ENCODE measurements around the gene BLVRB. TPM values are rescaled to one million over a fixed set of nuclear protein-coding genes. Genes with fewer than 3 reads are reported as not detected.
"Not testable (repeated sequence)": the region's sequence is repeated elsewhere in the genome, so short reads cannot be mapped to it uniquely, and the experiment has no call there.

The BLVRB gene
- total RNA-seq, 1 donor from 2014 or later = 117 TPM

DNA sequence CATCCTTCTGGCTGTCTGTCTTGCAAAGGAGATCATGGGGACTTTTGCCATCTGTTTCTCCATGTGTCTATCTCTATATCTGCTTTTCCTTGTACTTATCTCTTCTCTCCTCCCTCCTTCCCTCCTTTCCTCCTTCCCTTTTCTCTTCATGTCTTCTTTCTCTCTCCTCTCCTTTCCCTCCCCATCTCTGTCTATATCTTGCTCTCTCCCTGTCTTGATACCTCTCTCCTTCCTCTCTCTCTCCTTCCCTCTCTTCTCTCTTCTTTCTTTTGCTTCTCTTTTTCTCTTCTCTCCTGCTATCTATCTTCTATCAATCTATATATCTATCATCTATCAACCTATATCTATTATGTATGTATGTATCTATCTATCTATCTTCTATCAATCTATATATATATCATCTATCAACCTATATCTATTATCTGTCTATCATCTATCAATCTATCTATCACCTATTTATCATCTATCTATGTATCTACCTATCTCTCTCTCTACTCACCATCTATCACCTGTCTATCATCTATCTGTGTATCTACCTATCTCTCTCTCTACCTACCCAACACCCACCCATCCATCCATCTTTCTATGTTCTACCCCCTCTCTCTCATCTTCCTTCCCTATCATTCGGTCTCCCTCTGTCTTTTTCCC lies 28.8 kb upstream of the BLVRB start:
- intact Hi-C loops (cut with DNase I) = no loop called here
- DNase-seq (no peak), ATAC-seq (ENCODE audit: poor library complexity) (no peak)

DNA sequence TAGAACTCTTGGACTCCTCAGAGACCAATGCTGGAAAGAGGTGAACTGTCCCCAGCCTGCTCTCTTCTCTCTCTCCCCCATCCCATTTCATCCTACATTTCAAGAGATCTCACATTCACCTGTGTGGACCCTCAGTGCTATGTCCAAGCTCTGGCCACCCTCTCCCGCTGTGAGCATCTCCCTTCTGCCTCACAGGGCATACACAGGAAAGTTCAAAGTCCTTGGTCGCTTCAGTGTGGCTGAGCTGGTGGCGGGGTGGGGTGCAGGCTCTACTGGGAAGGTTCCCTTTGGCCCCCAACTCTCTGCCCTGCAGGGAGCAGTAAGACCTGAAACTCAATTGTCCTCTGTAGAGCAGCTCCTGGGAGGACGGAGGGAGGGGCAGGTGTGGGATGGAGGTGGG lies 28.2 kb upstream of the BLVRB start:
- ATAC-seq (ENCODE audit: poor library complexity) (no peak), DNase-seq (no peak)
- intact Hi-C loops (cut with DNase I) = no loop called here

GRCh38 chr19:40492274-40492673 lies 26.7 kb upstream of the BLVRB start:
- intact Hi-C loops (cut with DNase I) = no loop called here
- no peak for DNase-seq
- ATAC-seq (ENCODE audit: poor library complexity) = no peak

DNA sequence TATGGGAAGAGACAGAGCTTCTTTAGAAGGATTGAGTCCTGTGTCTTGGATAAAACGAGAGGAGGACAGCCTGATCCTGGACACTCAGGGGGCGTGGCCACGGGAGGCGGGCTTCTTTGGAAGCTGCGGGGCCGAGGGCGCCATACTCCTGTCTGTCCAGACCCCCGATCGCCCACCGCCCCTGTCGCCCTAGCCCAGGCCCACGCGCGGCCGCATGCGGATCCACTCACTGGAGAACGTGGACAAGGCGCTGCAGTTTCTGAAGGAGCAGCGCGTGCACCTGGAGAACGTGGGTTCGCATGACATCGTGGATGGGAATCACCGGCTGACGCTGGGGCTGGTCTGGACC lies 24.3 kb upstream of the BLVRB start:
- ATAC-seq (ENCODE audit: poor library complexity) (no peak), DNase-seq (no peak)
- intact Hi-C loops (cut with DNase I) = no loop called here

DNA sequence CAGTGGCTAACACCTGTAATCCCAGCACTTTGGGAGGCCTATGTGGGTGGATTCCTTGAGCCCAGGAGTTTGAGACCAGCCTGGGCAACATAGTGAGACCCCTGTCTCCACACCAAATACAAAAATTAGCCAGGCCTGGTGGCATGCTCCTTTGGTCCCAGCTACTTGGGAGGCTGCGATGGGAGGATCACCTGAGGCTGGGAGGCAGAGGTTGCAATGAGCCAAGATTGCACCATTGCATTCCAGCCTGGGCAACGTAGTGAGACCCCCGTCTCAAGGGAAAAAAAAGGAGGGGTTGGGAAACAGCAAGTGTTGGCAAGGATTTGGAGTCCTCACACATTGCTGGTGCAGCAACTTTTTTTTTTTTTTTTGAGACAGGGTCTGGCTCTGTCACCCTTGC lies 20.5 kb upstream of the BLVRB start:
- intact Hi-C loops (cut with DNase I) = no loop called here
- ATAC-seq (ENCODE audit: poor library complexity) = no peak
- no peak for DNase-seq

- DNase-seq; intact Hi-C loops (cut with DNase I); ATAC-seq (ENCODE audit: poor library complexity): not testable (repeated sequence)
Observed at GRCh38 chr19:40475878-40476644, 10.5 kb upstream of the BLVRB start.

DNA sequence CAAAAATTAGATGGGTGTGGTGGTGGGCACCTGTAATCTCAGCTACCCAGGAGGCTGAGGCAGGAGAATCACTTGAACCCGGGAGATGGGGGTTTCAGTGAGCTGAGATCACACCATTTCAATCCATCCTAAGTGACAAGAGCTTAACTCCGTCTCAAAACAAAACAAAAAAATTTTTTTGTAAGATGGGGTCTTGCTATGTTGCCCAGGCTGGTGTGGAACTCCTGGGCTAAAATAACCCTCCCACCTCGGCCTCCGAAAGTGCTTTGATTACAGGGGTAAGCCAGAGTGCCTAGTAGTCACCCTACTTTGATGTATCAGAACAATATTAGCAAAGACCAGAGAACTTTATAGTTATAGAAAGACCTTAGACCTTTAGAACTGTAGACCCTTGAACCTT lies 9.2 kb upstream of the BLVRB start:
- ATAC-seq (ENCODE audit: poor library complexity) (no peak), DNase-seq (no peak)
- intact Hi-C loops (cut with DNase I) = no loop called here

GRCh38 chr19:40472516-40472915 lies 7.0 kb upstream of the BLVRB start:
- intact Hi-C loops (cut with DNase I) = no loop called here
- no peak for ATAC-seq (ENCODE audit: poor library complexity)
- DNase-seq = peak; percentile 14

GRCh38 chr19:40471111-40471510 lies 5.6 kb upstream of the BLVRB start:
- DNase-seq (peak; percentile 35), ATAC-seq (ENCODE audit: poor library complexity) (no peak)
- intact Hi-C loops (cut with DNase I) = no loop called here

DNA sequence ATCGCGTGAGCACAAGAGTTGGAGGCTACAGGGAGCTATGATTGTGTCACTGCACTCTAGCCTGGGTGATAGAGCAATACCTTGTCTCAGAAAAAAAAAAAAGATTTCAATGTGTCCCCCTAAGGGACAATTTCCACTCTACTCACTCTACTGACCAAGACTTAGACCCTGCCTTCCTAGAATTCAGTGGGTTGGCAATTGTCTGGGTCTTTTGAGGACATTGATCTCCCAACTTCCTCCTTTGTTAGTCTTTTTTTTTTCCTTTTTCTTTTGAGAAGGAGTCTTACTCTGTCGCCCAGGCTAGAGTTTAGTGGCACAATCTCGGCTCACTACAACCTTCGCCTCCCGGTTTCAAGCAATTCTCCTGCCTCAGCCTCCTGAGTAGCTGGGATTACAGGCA lies 3.5 kb upstream of the BLVRB start:
- ATAC-seq (ENCODE audit: poor library complexity) (no peak), DNase-seq (no peak)
- intact Hi-C loops (cut with DNase I) = no loop called here

- peak; percentile 2 for ATAC-seq (ENCODE audit: poor library complexity)
- no peak for DNase-seq
- intact Hi-C loops (cut with DNase I) = no loop called here
Observed at GRCh38 chr19:40466985-40467734, 1.6 kb upstream of the BLVRB start, which contains the start of gene SPTBN4. Gene SPTBN4, plus strand, starts transcription at chr19:40467001. Its CDS starts 5,621 bp downstream, at chr19:40472622.

DNA sequence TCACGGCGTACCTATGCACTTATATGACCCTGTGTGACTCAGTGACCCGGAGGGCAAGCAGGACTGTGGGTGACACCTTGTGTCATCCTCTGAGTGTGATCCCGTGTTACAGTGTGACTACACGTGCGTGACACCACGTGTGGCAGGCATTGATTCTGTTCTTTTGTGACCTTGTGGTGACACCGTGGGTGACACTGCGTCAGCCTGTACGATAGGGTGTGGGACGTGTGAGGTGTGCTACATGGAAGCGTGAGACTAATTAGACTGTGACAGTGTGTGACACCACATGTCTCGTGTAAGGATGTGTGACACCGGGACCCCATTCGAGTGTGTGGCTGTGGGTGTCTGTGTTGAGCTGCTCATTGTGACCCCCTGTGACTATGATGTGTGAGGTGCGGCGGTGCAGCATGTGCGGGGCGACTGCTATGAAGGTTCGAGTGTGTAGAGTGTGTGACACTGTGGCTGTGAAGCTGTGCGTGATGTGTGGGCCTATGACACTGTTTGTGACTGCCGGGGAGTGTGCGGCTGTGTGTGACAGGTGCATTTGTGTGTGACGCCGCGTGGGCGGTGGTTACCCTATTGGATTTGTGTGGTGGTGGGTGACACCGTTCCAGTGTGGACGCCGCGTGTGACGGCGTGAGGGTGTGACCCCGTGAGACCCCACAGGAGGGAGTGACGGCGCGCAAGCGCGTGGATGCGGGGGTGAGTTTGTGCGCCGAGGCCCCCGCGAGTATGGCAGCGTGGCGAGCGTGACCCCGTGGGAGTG lies 857 bp upstream of the BLVRB start:
- DNase-seq (peak; percentile 60), ATAC-seq (ENCODE audit: poor library complexity) (peak; percentile 3)
- intact Hi-C loops (cut with DNase I) = no loop called here

- DNase-seq = no peak
- ATAC-seq (ENCODE audit: poor library complexity) = peak; percentile 32
- intact Hi-C loops (cut with DNase I) = no loop called here
Observed at GRCh38 chr19:40465025-40465556, 454 bp downstream of the BLVRB start.

DNA sequence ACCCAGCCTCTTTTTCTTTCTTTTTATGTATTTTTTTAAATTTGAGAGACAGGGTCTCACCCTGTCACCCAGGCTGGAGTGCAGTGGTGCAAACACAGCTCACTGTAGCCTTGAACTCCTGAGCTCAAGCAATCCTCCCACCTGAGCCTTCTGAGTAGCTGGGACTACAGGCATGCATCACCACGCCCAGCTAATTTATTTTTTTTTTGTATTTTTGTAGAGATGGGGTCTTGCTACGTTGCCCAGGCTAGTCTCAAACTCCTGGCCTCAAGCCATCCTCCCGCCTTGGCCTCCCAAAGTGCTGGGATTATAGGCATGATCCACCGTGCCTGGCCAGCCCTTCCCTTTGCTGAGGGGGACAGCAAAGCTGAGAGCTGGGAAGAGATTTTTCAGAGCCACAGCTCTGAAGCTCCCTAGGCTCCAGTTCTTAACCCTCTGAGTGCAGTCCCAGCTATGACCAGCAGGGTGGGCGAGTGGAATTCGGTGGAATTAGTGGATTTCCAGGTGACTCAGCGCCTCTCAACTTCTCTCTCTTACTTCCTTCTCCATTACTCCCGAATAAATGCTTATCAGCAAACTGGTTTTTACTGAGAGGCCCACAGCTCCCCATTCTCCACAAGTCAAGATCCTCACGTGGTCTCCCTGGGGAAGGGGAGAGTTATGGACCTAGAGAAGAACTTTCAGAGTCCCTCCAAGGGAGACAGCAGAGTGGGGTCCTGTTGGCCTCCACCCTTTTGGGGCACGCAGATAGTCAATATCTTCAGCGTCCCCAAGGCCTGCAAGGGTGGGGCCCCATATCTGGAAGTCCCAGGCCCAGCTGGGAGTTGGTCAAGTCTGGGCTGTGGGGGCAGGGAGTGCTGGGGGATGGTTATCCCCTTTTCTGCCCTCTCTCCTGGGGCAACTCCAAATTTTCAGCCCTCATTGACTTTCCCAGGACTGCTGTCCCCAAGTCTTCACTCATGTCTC lies 1.2 kb downstream of the BLVRB start:
- intact Hi-C loops (cut with DNase I) = no loop called here

DNA sequence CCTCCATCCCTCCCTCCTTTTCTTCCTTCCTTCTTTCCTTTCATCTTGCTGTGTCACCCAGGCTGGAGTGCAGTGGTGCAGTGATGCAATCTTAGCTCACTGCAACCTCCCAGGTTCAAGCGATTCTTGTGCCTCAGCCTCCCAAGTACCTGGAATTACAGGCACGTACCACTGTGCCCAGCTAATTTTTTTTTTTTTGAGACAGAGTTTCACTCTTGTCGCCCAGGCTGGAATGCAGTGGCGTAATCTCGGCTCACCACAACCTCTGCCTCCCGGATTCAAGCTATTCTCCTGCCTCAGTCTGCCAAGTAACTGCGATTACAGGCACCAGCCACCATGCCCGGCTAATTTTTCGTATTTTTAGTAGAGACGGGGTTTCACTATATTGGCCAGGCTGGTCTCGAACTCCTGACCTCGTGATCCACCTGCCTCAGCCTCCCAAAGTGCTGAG lies 1.9 kb downstream of the BLVRB start:
- intact Hi-C loops (cut with DNase I); DNase-seq; ATAC-seq (ENCODE audit: poor library complexity): not testable (repeated sequence)

More for the DNA sequence above, 1.2 kb downstream of the BLVRB start:
- peak; percentile 21 for ATAC-seq (ENCODE audit: poor library complexity)
- DNase-seq = peak; percentile 89

GRCh38 chr19:40461669-40462221 lies 3.8 kb downstream of the BLVRB start:
- intact Hi-C loops (cut with DNase I) = no loop called here
- ATAC-seq (ENCODE audit: poor library complexity) (no peak), DNase-seq (peak; percentile 74)

DNA sequence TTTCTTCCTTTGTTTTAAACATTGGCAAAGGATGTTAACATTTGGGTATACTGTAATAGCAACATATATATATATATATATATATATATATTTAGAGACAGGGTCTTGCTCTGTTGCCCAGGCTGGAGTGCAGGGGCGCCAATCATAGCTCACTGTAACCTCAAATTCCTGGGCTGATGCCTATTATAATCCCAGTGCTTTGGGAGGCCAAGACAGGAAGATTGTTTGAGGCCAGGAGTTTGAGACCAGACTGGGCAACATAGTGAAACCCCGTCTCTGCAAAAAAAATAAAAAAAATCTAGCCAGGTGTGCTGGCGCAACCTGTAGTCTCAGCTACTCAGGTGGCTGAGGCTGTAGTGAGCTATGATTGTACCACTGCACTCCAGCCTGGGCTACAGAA lies 5.4 kb downstream of the BLVRB start:
- no peak for DNase-seq
- no peak for ATAC-seq (ENCODE audit: poor library complexity)
- intact Hi-C loops (cut with DNase I) = no loop called here

All from Right ventricle myocardium superior (tissue), 1 donor.